HG03135 (cell line): ENCODE measurements around the gene C12orf57.

Experiments
- ATAC-seq: cut with Tn5 transposase; IDR thresholded peaks from one replicate; pipeline ENCODE4 v1.9.1; 2021; ENCODE audit warnings: mild to moderate bottlenecking, moderate library complexity; ENCODE audit not compliant: unreplicated experiment

The C12orf57 gene

DNA sequence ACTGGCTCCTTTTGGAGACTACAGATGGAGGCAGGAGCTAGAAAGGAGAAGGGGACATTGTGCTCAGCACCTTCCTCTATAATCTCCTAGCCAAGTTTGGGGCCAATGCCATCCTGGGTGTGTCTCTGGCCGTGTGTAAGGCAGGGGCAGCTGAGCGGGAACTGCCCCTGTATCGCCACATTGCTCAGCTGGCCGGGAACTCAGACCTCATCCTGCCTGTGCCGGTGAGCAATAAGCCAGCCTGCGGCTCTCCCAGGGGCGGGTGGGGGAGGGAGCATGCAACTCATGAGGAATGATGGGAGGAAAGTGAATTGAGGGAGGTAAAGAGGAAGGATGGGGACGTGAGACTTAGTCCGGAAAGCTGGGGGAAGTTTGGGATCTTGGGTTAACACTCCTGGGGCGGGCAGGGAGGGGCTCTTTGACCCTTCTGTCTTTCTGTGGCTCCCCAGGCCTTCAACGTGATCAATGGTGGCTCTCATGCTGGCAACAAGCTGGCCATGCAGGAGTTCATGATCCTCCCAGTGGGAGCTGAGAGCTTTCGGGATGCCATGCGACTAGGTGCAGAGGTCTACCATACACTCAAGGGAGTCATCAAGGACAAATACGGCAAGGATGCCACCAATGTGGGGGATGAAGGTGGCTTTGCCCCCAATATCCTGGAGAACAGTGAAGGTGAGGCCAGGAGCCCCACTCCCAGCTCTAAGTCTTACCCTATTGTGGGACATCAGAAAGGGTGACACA lies 26.2 kb upstream of the C12orf57 start:
- no peak for ATAC-seq

DNA sequence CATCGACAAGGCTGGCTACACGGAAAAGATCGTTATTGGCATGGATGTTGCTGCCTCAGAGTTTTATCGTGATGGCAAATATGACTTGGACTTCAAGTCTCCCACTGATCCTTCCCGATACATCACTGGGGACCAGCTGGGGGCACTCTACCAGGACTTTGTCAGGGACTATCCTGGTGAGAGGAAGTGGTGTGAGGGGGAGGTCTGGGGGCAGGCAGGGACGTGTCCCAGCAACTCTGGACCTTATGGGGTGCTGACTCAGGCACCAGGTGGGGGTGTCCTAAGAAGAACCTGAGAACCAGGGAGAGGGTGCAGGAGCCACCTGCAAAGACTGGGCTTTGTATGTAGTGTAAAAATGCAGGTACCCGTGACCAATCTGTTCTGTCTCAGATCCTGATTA lies 24.2 kb upstream of the C12orf57 start:
- ATAC-seq = no peak

DNA sequence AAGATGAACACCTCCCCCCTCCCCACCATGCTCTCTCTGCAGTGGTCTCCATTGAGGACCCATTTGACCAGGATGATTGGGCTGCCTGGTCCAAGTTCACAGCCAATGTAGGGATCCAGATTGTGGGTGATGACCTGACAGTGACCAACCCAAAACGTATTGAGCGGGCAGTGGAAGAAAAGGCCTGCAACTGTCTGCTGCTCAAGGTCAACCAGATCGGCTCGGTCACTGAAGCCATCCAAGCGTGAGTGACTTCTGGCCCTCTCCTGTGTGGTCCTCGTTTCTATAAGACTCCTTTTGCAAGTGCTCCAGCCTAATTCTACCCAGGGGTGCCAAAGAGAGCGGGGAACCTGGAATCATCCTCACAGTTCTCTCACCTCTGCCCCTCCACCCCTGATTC lies 22.3 kb upstream of the C12orf57 start:
- ATAC-seq = no peak

DNA sequence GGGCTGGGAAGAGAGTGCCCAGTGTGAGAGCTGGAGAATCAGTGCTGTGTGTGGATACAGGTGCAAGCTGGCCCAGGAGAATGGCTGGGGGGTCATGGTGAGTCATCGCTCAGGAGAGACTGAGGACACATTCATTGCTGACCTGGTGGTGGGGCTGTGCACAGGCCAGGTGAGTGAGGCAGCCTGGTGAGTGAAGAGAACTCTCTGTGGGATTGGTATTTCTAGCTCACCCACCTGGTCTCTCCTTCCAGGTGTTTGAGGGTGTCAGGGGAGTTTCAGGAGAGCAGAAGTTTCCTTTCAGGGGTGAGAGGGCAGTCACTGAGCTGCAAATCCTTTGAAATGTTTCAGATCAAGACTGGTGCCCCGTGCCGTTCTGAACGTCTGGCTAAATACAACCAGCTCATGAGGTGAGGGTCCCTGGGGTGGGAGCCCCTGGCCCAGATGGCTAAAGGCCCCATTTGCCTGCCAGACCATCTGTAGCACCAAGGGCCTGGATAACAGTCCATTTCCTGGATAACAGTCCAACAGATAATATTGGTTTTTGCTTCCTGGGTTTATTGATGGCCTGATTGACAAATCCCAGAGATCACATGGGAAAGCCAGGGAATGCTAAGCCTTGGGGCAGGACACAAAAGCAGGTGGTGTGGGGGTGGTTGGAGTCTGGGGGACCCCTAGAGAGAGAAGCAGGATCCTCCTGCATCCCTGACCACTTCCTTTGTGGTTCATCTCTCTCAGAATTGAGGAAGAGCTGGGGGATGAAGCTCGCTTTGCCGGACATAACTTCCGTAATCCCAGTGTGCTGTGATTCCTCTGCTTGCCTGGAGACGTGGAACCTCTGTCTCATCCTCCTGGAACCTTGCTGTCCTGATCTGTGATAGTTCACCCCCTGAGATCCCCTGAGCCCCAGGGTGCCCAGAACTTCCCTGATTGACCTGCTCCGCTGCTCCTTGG lies 21.6 kb upstream of the C12orf57 start:
- no peak for ATAC-seq

DNA sequence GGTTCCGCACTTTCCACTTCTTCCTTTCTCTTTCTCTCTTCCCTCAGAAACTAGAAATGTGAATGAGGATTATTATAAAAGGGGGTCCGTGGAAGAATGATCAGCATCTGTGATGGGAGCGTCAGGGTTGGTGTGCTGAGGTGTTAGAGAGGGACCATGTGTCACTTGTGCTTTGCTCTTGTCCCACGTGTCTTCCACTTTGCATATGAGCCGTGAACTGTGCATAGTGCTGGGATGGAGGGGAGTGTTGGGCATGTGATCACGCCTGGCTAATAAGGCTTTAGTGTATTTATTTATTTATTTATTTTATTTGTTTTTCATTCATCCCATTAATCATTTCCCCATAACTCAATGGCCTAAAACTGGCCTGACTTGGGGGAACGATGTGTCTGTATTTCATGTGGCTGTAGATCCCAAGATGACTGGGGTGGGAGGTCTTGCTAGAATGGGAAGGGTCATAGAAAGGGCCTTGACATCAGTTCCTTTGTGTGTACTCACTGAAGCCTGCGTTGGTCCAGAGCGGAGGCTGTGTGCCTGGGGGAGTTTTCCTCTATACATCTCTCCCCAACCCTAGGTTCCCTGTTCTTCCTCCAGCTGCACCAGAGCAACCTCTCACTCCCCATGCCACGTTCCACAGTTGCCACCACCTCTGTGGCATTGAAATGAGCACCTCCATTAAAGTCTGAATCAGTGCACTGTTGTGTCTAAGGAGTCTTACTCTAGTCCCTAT lies 20.7 kb upstream of the C12orf57 start:
- ATAC-seq = no peak

DNA sequence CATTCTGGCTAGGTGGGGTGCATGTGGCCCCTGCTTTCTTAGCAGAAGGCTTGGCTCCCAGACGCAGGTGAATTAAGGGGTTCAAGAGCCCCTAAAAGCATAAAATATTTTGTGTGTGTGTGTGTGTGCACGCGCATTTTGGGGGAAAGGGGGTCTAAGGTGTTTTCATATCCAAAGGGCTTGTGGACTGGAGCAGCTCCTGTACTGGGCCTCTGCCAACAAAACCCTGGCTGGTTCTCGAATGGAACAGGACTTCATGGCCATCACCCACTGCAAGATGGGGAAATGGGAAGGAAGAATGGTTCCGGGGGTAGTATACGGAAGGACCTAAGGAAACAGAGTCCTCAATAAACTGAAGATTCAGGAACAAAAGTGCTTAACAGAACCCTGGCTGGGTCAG lies 20.0 kb upstream of the C12orf57 start:
- ATAC-seq = no peak

DNA sequence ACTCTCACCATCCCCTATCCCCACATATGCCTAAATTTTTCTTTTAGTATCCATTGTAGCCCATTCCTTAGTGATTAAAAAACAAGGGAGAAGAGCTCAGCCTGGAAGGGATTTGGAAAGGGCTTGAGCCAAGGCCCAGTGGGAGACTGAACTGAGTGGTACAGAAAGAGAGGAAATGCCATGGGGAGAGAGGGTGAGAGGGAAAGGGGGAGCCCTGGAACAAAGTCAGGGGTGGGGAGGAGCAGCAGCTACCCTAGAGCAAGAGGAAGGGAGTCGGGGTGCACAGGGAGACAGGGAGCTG lies 18.6 kb upstream of the C12orf57 start:
- ATAC-seq = no peak

DNA sequence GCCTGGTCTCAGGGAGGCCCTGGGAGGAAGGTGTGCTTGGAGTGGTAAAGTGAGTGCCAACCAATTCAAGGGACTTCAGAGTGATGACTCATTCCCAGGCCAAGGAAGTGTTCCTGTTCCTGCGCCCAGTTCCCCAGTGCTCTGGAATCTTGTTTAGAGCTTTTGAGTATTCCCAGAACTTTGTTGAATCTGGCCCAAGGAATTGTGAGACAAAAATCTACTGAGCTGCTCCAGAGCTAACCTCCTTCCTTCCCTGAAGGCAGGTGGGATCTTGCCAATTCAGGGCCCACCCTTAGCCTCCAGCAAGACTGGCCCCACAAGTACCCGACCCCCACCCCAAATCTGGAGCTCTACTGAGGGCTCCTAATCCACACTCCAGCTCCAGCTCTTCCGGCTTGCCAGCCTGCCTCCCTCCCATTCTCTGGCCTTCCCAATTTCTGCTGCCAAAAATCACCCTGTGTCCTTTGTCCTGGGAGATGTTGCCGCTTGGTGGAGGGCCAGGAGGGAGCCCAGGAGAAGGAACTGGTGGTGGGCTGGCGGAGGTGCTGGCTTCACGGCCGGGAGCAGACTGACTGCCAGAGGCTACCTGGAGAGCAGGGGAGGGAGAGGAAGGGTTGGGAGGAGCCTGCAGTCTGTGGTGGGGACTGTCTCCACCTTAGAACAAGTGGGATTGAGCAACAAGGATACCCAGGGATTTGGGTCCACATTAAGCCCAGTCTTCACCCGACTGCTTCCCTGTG lies 18.1 kb upstream of the C12orf57 start:
- no peak for ATAC-seq

DNA sequence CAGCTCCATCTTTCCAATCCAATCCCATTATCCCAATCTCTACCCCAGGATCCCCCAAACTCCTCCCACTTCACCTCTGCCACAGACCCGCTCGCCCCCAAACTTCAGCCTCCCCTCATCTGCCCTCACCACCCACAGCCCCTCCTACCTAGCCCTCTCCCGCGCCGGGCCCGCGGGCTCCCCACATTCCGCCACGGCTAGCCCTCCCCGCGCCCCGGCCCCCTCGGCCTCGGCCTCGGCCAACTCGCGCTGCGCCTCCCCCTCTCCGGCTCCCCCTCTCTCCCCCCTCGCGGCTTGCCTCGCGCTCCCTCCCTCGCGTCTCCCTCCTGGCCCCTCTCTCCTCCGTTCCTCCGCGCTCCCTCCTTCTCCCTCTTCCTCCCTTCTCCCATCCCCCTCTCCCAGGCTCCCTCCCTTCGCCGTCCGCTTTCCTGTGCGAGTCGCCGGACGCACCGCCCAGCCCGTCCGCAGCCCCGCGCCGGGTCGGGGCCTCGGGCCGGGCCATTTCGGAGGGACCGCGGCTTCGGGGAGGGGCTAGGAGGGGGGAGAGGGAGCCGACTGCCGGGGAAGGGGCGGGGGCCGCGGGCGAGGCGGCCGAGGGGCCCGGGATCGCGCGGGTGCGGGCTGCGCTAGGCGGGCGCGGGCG lies 16.3 kb upstream of the C12orf57 start, which contains the start of gene ATN1:
Gene ATN1 (plus strand): TSS at position 581 of the 643 bp plus-strand sequence. CDS start 6,043 bp downstream, outside the sequence.
- ATAC-seq = no peak

DNA sequence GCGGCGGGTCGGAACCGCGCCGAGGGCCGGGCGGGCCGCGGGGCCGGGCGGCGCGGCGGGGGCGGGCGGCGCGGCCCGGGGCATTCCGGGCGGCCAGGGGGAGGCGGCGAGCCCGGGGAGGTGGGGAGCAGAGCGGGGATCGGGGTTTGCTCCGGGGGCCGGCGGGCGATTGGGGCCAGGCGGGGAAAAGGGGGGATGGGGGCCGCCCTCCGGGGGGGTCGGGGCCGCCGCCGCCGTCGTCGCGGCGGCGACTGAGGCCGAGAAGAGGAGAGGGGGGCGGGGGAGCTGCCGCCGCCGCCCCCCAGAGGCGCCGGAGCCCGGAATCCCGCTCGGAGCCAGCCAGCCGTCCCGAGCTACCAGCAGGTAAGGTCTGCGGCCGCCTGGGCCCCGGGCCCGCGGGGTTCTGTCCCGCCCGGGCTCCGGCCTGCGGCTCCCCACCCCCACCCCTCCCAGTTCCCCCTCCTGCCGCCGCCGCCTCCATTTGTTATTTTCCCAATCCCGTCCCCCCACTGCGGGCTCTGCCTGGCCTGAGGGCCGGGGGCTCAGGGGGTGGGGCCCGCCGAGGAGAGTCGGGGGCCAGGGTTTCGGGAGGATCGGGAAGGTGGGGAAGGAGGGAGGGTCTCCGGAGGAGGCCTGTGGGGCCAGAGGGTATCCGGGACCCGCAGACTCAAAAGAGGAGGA lies 15.7 kb upstream of the C12orf57 start:
- ATAC-seq = no peak

DNA sequence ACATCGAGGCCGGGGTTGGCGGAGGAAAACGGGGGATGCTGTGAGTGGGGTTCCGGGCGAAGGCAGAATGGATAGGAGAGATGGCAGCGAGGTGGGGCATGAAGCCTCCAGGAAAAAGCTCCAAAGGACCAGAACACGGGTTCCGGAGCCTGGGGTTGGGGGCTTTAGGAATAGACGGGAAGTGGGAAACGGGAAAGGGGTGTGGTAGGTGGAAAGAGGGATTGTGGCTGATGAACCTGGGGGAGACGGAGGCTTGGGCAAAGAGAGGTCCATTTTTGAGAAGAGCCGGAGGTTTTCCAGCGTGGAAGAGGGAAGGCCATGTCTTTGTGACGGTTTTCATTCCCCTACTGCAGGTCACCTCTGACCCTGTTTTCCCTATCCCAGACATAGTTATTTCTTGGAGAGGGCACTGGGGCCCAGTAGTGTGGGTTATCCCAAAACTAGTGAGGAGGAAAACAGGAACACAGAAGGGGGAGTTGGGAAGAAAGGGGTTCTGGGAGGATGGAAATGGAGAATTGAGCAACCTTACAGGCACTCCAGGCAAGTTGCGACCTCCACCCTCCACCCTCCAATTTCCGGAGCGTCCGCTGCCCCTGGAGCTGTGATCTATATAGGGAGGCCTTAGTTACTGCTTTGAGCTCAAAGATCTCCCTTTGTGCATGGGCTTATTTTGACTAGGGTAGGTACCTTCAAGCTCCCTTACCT lies 15.0 kb upstream of the C12orf57 start:
- ATAC-seq = no peak

DNA sequence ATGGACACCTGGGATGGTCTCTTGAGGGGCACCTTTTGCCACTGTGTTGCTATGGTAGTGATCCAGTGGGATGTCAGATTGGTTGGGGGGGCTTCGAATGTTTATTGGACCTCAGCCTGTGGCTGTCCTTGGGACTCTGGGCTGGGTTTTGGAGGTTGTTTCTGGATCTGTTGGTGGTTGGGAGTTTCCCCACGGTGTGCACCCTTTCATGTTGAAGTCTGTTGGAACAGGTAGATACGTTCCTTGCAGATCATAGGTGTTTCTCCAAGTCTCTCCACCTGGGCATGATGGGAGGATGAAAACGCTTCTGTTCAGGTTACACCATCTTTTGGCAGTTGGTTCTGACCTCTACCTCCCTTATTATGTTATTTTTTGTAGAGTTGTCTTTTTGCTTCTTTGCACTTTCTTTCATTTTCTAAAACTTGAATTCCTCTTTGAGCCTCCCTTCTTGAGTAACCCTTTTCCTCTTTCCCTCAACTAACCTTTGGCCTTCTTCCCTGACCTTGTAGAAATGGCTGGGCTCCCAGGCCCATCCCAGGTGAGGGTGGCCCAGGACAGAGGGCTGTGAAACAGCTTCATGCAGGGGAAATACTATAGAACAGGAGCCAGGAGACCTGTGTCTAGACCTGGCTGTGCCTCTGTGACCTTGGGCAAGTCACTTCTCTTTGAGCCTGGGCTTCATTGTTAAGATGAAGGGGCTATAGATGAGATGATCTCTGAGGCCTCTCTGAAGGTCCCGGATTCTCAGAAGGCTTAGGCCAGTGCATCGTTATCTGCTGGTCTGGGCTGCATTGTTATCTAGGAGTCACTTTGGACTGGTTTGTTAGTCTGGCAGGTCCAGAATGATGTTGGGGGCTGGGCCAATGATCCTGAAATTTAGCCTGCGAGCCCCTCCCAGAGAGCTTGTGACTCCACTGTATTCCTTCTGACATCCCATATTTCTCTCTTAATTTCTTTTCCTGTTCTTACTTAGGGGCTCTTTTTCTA lies 14.1 kb upstream of the C12orf57 start:
- ATAC-seq = no peak

DNA sequence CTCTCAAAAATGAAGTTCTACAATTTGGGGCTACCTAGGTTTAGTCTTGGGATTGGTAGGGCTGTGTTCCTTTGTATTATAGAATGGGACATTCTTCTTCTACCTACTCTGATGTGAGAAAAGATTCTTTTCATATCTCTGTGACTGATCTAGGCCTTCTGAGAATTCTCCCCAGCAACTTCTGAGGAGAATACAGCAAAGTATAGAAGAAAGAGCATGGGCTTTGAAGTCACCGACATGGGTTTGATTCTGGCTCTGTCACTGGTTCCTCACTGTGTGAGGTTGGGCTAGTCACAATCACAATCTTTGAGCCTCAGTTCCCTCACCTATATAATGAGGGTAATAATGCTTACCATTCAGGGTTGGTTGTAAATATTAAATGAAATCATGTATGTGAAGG lies 11.1 kb upstream of the C12orf57 start:
- ATAC-seq = no peak

DNA sequence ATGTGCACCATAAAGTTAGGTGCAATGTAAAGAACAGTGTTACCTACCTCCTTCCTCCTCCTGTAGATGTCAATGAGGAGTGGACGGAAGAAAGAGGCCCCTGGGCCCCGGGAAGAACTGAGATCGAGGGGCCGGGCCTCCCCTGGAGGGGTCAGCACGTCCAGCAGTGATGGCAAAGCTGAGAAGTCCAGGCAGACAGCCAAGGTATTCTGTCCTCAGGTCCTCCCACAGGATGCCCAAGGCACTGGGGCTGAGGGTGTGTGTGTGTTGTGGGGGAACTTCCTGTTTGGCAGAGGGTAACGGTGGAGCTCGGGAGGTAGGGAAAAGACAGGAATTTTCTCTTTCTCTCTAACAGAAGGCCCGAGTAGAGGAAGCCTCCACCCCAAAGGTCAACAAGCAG lies 9.7 kb upstream of the C12orf57 start:
- ATAC-seq = no peak

DNA sequence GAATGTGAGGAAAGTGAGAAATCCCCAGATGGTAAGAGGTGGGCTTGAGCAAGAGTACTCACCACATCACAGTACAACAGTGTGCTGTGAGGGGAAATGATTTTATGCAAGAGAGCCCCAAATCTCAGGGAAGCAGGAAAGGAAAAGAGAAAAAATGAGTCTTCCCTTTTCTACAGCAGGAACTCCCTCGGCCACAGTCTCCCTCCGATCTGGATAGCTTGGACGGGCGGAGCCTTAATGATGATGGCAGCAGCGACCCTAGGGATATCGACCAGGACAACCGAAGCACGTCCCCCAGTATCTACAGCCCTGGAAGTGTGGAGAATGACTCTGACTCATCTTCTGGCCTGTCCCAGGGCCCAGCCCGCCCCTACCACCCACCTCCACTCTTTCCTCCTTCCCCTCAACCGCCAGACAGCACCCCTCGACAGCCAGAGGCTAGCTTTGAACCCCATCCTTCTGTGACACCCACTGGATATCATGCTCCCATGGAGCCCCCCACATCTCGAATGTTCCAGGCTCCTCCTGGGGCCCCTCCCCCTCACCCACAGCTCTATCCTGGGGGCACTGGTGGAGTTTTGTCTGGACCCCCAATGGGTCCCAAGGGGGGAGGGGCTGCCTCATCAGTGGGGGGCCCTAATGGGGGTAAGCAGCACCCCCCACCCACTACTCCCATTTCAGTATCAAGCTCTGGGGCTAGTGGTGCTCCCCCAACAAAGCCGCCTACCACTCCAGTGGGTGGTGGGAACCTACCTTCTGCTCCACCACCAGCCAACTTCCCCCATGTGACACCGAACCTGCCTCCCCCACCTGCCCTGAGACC lies 8.2 kb upstream of the C12orf57 start:
- no peak for ATAC-seq

DNA sequence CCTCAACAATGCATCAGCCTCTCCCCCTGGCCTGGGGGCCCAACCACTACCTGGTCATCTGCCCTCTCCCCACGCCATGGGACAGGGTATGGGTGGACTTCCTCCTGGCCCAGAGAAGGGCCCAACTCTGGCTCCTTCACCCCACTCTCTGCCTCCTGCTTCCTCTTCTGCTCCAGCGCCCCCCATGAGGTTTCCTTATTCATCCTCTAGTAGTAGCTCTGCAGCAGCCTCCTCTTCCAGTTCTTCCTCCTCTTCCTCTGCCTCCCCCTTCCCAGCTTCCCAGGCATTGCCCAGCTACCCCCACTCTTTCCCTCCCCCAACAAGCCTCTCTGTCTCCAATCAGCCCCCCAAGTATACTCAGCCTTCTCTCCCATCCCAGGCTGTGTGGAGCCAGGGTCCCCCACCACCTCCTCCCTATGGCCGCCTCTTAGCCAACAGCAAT lies 7.6 kb upstream of the C12orf57 start:
- ATAC-seq = no peak
